GM19452 (cell line): Measurements from ENCODE around the gene NANOS2.
A peak's percentile ranks its signal among the peaks of the same experiment; 100 is the strongest.
"Not testable (repeated sequence)": the region's sequence is repeated elsewhere in the genome, so short reads cannot be mapped to it uniquely, and the experiment has no call there.

Source experiments
- ATAC-seq: cut with Tn5 transposase; IDR thresholded peaks from one replicate; pipeline ENCODE4 v1.9.1; 2021; ENCODE audit not compliant: unreplicated experiment

Gene NANOS2

DNA sequence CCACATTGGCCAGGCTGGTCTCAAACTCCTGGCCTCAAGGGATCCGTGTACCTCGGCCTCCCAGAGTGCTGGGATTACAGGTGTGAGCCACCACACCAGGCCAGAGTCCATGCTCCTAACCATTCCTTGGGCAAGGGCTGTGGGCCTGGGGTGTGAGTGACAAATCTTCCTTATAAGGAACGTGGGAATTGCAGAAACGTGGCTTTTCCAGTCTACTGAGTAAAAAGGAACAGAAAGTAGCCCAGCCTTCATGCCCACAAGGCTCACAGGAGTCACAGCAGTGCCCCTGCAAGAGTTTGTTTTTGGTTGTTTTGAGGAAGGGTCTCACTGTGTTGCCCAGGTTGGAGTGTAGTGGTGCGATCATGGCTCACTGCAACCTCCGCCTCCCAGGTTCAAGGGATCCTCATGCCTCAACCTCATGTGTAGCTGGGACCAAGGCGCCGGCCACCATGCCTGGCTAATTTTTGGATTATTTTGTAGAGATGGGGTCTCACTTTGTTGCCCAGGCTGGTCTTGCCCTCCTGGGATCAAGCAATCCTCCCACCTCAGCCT is 17.2 kb downstream of the NANOS2 start:
- no peak for ATAC-seq

DNA sequence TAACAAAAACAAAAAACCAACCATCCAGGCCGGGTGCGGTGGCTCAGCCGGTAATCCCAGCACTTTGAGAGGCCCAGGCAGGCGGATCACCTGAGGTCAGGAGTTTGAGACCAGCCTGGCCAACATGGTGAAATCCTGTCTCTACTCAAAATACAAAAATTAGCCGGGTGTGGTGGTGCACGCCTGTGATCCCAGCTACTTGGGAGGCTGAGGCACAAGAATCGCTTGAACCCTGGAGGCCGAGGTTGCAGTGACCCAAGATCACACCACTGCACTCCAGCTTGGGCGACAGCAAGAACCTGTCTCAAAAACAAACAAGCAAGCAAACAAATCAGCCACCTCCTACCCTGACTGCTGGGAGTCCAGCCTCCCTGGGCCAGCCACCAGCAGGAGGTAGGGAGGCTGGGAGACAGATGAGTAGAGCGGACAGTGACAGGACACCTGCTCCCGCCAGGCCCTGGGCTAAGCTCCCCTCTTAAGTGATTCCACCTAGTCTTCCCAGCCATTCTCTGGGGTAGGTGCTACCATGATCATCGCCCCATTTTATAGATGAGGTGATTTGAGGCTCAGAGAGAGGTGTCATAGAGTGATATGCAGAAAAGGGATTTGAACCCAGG is 18.5 kb downstream of the NANOS2 start:
- ATAC-seq = not testable (repeated sequence)

DNA sequence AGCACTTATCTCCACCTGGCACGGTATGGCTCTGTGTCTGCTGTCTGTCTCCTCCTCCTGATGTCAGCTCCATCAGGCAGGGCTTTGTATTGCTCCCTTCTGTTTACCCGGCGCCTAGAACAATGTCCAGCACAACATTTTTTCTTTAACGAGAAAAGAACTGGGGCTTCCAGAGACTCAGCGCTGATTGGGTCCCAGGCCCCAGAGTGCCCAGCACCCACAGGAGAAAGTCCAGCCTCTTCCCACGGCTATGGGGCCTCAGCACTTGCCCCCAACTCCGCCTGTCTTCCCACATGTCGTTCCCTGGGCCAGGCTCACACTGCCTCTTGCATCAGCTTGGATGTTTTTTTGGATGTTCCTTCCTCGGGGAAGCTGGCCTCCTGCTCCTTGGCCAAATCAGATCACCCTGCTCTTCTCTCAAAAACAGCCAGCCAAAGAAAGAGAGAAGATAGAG is 19.0 kb downstream of the NANOS2 start:
- no peak for ATAC-seq

DNA sequence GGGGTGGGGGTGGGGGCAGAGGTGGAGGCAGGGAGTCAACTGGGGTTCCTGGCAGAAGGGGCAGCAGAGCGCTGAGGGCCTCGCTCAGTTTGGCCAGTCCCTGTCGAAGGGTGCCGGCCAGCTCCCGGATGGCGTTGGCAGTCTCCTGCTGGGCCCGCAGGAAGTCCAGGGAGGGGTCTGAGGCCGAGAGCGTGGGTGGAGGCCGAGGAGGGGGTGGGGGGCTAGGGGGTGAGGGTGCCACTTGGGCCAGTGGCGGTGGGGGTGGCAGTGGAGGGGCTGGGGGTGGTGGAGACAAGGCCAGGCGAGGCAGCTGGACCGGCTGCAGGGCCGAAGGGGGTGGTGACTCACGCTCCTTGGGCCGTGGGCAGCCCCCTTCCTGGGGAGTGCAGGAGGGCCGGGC is 23.7 kb downstream of the NANOS2 start:
- no peak for ATAC-seq

DNA sequence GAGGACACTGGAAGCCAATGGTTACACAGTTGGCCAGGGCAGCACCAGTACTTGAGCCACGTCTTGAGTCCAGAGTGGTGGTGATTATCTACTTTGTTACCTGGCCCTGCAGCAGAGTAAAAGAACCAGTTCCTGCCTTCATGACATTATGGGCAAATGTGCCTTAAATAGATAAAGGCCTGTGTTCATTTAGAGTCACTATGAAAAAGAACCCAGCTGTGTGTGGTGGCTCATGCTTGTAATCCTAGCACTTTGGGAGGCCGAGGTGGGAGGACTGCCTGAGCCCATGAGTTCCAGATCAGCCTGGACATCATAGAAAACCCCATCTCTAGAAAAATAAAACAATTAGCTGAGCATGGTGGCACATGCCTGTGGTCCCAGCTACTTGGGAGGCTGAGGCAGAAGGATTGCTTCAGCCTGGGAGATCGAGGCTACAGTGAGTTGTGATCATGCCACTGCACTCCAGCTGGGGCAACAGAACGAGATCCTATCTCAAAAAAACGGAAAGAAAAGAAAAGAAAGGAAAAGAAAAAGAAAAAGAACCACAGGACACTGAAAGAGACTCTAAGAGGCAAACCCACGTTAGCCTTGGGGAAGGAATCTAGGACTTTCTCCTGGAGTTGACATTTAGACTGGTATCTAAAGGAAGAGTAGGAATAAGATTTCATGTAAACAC is 25.2 kb downstream of the NANOS2 start:
- ATAC-seq = no peak

DNA sequence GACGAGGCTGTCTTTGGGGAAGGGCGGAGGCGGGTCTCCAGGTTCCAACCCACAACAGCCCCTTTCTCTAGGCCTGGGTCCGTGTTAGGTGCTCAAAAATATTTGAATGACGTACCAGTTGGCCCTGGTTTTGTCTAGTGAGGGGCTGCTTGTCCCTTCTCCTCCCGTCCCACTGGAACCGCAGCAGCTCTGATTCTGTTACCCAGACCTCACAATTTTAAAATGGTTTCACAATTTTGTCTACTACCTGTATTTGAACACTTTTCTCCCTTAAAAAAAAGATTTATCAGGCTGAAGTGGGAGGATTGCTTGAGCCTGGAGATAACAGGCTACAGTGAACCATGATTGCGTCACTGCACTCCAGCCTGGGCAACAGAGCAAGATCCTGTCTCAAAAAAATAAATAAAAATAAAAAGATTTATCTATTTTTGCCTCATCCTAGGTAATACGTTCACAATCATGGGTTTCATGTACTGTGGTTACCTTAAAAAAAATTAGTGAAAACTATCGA is 27.3 kb downstream of the NANOS2 start:
- ATAC-seq = no peak

DNA sequence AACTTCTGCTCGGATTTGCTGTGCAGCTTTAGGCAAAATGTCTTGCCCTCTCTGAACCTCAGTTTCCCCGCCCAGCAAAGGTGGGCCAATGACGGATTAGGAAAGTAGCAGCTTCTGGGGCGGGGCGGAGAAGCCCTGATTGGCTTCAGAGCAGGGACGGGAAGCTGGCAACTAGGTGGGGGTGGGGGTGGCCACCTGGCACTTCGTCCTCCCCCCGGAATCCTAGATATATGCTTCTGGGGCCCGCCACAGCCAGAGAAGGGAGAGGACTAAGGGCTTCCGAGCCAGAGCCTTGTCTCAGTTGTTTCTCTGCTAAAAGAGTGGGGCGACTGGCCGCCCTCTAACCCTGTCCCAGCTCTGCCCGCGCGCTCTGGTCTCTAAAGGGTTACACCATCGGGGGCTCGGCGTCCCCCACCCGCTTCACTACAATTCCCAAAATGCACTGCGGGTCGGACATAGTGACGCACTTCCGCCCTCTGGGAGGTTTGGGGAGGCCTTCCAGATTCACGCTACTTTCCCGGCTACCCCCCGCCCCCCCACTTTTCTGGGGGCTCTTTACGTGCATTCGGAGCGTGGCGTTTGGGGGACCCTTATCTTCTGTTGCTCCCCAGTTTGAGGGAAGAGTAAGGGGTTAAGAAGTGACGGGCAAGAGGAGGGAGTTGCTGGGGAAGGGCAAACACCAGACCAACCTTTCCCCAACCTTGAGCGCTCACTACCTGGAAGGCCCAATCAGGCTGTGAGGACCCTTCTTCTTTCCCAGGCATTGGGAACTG is 28.0 kb downstream of the NANOS2 start:
- ATAC-seq = peak; percentile 43

DNA sequence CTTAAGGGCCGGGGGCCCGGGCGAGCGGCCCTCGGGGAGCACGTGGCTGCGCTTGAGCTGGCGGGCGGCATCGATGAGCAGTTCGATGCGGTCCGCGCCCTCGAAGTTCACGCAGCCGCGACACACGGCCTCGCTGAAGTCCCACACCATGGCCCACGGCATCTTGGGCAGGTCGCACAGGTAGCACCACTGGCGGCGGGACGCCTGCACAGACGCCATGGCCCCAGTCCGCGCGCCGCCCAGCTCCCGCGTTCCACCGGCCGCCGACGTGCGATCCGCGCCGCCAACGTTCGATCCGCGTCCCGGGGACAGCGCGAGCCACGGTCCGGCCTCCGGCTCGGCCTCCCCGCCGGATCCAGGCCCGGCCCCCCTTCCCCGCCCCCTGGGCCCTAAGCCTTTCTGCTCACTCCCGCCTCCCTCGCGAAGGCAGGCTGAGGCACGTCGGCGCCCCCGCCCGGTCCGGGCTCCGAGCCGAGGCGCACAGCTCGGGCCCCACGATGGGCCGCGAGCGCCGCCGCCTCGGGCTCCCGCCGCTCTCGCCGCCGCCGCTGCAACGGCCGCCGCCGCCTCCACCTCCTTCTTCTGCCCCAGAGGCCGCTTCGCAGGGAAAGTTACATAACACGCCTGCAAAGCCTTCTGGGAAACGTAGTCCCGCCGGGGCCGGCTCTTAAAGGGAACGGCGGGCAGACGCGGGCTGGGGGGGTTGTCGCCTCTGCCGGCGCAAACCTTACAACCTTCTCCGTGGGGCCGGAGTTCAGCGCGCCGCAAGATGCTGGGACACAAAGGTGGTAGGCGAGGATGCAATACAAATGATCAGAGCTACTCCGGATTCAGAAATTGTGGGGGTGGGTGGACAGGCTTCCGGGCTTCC is 28.8 kb downstream of the NANOS2 start, which contains the start of gene IRF2BP1:
IRF2BP1 (minus strand) TSS at position 586 of the 871 bp plus-strand sequence; CDS start at position 219, 367 bp downstream.
- ATAC-seq = peak; percentile 57

DNA sequence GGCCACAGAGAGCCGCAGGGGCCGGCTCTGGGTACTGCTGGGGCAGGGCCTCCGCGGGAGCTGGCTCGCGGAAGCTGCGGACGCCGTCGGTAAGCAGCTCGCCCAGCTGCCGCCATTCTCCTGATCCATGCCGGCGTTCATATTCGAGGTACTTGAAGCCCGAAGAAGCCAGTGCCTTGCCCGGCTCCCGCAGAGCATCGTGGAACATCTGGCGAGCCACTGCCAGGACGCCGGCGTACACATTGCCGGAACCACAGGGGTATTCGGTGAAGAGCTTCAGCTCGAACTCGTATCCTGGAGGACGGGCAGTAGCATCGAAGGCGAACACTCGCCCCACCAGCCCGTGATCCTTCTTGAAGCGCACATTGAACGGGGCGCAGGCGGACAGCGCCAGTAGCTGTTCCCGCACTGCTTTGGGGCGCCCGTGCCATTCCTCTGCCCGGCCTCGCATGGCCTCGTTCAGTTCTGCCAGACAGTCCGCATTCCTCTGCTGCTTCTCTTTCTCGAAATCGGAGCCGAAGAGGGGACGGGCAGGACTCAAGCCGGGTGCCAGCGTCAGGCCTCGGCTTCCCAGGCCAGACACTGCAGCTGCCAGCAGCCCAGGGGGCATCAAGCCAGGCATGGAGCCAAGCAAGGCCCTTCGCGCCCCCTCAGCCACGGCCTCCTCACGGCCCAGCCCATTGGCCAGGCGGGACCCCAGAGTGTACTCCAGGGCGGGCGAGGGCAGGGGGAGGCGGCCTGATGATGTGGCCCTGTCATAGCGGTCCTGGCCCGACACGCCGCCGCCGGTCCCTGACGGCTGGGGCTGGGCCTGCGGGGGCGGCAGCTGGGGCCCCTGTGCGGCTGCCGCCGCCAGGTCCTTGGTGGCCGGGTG is 29.7 kb downstream of the NANOS2 start:
- no peak for ATAC-seq

DNA sequence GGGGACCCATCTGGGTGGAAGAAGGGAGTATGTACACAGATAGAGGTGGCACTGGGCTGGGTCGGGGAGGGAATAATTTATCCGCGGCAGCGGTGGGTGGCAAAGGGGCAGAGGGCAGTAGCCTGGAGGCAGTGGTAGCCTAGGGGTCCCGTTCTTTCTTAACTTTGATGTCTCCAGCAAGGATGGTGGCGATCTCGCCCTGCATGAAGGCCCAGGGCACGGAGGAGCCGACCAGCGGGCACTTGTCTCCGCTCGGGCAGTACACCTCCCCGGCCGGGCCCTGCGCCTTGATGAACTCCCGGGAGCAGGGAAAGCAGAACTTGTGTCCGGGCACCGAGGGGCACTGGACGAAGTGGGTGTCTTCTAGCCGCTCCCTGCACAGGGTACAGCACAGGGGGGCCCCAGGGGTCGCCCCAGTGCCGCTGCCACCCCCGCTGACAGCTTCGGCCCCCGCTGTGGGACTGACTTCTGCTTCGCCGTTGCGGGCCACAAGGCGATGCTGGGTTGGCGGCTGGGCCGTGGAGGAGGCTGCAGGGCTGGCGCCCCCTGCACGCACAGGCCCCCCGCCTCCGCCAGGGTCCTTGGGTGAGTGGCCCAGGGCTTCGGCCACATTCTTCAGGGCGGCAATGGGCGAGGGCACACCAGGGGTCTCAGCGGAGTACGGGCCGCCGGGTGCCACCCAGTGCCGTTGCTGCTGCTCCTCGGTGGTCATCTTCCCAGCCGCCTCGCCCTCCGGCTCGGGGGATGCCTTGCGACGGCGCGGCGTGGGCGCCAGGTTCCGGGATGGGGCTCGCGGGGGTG is 30.5 kb downstream of the NANOS2 start:
- ATAC-seq = no peak

DNA sequence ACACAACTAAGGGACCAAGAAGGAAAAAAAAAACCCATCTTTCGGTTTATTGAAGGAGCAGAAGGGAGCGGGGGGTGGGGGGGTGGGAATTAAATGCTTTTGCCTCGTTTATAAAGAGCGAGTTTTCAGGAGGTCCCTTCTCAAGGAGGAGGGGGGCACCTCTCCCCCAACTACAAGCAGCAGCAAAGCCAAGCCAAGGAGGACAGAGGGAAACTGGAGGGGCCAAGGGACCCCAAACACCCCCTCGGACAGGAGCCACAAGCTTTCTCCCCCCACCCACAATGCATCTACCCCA is 31.0 kb downstream of the NANOS2 start:
- ATAC-seq = no peak

DNA sequence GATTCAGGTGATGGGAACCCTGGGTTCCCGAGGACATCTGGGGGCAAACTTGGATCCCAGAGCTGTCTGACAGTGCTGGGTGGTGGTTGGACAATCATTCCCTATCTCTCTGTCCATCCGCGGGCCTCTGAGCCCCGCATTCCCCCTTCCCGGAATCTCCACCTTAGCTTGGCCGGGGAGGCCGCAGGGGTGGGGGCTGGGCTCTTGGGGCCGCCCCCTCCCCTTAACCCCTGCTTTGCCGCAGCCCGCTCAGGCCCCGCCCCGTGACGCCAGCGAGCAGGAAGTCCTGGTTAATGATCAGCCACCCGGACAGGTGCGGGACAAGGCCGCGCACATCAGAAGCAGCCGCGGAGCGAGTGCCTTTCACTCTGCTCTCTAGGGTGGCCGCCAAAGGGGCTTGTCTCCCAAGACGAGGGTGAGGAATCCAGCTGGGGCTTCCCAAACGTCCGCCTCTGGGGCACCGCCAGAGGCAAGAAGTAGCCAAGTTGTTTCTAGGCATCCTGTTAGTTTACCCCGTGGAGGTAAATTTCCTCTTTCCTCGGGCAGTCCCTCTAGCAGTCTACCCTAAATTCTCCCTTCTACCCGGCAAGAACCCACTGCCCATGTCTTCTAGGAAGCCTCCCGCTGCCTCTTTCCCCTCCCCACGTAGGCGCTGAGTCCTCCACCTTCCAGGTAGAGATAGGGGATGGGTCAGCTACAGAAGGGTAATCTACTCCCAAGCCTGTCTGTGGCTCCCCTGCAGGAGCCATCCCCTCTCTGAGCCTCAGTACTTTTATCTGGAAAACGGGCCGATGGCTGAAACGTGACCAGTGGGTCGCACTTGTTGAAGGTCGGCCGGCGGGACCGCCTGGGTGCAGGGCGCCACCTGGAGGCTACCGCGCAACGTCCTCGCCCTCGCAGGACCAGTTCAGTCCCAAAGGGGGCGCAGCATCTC is 31.7 kb downstream of the NANOS2 start:
- ATAC-seq = no peak

DNA sequence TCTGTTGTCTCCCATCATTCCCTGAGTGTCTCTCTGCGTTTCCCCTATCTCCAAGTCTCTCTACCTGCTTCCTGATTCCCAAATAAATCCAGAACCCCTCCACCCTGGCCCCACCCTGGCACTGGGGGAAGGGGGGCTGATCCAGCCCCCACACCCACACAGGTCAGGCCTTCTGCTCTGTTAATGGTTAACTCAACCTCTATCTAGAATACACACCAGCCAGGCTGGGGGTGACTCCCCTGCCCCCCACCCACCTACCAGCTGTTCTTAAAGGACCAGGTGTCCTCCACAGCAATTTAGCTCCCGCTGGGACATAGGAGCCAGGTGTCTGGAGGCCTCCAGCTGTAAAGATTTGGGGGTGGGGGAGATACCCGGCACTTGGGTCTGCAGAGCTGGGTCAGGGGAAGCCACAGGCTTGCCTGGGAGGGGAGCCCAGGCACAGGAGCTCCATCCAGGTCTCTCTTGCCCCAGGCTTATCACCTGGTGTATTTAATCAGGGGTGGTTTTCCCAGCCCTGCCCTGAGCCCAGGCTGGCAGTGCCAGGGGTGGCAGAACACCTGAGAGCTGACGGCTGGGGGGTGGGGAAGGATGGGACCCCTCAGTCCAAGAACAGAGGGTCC is 32.6 kb downstream of the NANOS2 start:
- no peak for ATAC-seq

DNA sequence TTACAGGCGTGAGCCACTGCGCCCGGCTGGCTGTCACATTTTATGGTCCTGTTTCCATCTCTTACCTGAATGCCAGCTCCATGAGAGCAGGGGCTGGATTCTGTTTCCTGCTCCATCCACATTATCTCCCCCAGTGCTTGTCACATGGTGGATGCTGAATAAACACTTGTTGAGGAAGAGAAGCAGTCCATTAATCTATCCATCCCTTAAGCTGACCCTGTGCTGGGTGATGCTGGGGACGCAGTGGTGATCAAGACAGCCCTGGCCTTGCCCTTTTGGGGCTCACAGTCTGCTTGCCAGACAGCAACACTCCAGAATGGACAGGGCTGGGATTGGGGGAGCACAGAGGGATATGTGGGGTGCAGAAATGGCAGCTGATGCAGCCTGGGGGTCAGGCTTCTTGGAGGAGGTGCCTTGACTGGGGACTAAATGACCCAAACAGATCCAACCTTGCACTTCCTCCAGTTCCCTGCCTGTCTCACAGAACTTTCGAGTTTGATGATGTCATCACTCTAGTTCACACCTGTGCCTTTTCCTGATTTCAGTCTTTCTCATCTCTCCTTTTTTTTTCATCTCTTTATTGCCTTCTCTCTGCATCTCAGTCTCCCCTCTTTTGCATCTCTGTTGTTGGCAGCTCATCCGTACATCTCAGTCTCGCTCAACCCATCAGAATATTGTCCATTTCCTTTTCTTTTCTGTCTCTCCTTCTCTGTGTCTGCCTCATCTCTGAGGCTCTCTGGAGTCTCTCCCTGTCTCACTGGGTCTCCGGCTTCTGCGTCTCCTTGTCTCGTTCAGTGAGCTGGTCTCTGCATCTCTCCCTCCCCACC is 33.3 kb downstream of the NANOS2 start:
- ATAC-seq = no peak

DNA sequence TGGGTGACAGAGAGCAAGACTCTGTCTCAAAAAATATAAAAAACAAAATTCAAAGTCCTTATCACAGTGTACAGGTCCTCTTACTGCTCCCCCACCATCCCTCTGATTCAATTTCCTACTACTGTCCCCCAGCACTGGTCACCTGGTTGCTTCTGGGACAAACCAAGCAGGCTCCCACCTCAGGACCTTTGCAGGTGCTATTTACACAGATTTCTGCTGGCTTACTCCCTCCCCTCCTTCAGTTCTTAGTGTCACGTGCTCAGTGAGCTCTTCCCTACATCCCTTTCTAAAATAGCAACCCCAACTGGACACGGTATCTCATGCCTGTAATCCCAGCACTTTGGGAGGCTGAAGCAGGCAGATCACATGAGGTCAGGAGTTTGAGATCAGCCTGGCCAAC is 34.6 kb downstream of the NANOS2 start:
- no peak for ATAC-seq

DNA sequence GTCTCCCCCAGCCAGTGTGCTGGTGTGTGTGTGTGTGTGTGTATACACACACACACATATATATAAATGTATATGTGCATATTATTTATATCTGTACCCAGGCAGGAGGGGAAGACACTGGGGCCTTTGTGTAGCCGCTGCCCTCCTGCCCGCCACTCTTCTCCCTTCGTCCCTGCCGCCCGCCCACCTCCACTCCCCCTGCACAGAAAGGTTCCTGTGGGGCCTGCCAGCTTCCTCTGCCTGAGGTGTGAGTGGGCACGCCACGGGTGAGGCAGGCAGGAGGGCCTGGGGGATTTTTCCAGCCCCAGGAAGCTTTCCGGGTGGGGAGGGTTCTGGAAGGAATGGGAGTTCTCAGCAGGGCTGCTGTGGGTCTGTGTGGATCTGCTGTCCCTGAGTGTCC is 35.5 kb downstream of the NANOS2 start:
- ATAC-seq = no peak
